Pancreas (tissue), 10 donors: ENCODE data around the gene SFT2D2. TPM values are rescaled to one million over a fixed set of nuclear protein-coding genes. Genes with fewer than 3 reads are reported as not detected.

Experiments used
- ATAC-seq, 4 donors: fragments of 200-7000 bp; cut with Tn5 transposase; one replicate each; pipeline versions ENCODE4 v1.8.0 to v1.9.1; 2020; ENCODE audit warnings: mild to moderate bottlenecking in 4 of 4, moderate library complexity in 4 of 4
- DNase-seq, 6 donors: peaks; one replicate each; pipeline ENCODE4 v3.0.0-alpha.2; 2020
- FAIRE-seq: peaks from 2 replicates; lab custom pipeline; 2012; peaks lifted over from hg19 to GRCh38; lab: Jason Lieb, UNC
- H3K27ac ChIP-seq, 4 donors: fragments of 200-600 bp; sonication (generic); 1 replicate in 3 of 4; 2 replicates in 1 of 4; pipeline versions ENCODE4 v1.5.0 to v1.8.0; 2020
- H3K27me3 ChIP-seq, 4 donors: fragments of 200-600 bp; one replicate each; pipeline ENCODE4 v1.8.0; 2021
- H3K36me3 ChIP-seq, 3 donors: fragments of 200-600 bp; sonication (generic) in 1 of 3; one replicate each; pipeline versions ENCODE4 v1.5.0 to v1.8.0; 2020 to 2021
- H3K4me1 ChIP-seq, 3 donors: fragments of 200-600 bp; one replicate each; pipeline ENCODE4 v1.8.0; 2021
- H3K4me3 ChIP-seq, 4 donors: fragments of 200-600 bp; sonication (generic) in 2 of 4; one replicate each; pipeline versions ENCODE4 v1.5.0 to v1.8.0; 2020 to 2021
- H3K9me3 ChIP-seq, 4 donors: fragments of 200-600 bp; one replicate each; pipeline ENCODE4 v1.8.0; 2021
- CTCF ChIP-seq, 4 donors: fragments of 200-600 bp; sonication (generic) in 3 of 4; IDR thresholded peaks; one replicate each; pipeline versions ENCODE4 v1.5.0 to v1.8.0; 2021; ENCODE audit warnings: antibody characterized with exemption in 4 of 4
- WGBS, 2 donors: extraction: QIAGEN DNeasy Blood & Tissue Kit; methylation state at CpG; one replicate each; pipeline ENCODE4 v1.1.7; 2013; 5-methylcytosine and 5-hydroxymethylcytosine counted together
- intact Hi-C, 3 donors: fragments of 100-400 bp; cut with DNase I; formaldehyde crosslinking; loops; one replicate each; pipeline versions ENCODE4 v1.11.1 to v1.14.2; 2022
- polyA plus RNA-seq, 2 donors: library from polyadenylated mRNA; stranded (reverse); fragments of 200-250 nt; gene quantifications; one replicate each; pipeline ENCODE4 v1.2.3, GENCODE V29; 2013
- total RNA-seq, 6 donors: library from RNA; stranded (reverse); fragmentation: NEBNext Ultra II Directional in 4 of 6; extraction: Animal tissue kit (Norgen Biotek cat#: 25700) in 4 of 6; gene quantifications; one replicate each; pipeline versions ENCODE4 v1.2.1 to v1.2.4, GENCODE V29; 2021 to 2023
- donor health status: healthy with polysubstance abuse.
- donor health status: DM: no; HTN: no; CAD: no; lungs with moderate emphysema.
- donor health status: DM: no; HTN: no; CAD: no.
- donor health status: control.
- donor health status: control.
- donor health status: Bipolar disorder and iron deficiency.
- donor health status: DM: yes; HTN: yes; CAD: no.
- donor health status: DM: no; HTN: no; CAD: no.
- donor health status: DM: no; HTN: no; CAD: no.
- donor health status: DM: yes; HTN: yes; CAD: no.

Gene SFT2D2
- total and polyA plus RNA-seq, 8 donors: 2.4 to 37.3 (median 17.9) TPM

GRCh38 chr1:168260393-168260792 lies 34.6 kb downstream of the SFT2D2 start:
- intact Hi-C loops: no loop called here
- peak in 2 of 4 donors; percentile 23 to 56 for ATAC-seq

GRCh38 chr1:168261390-168261789 lies 35.6 kb downstream of the SFT2D2 start:
- Histone ChIP-seq H3K9me3 (no peaks in the 10 kb centered on the region), H3K4me1 (no peaks in the 10 kb centered on the region), H3K4me3 (no peak overlapping the region), H3K27me3 (no peaks in the 10 kb centered on the region), H3K36me3 (no peaks in the 10 kb centered on the region), H3K27ac (no peak overlapping the region)
- FAIRE-seq: no peak
- TF ChIP-seq CTCF (IDR thresholded peaks at IDR 0.05): no peak
- WGBS, 2 donors: 64 to 74% methylated on average over 2 of the region's 2 CpGs
- intact Hi-C loops: no loop called here
- ATAC-seq: peak in 2 of 4 donors; percentile 18 to 34
- no peak for DNase-seq

More at GRCh38 chr1:168260393-168260792, 34.6 kb downstream of the SFT2D2 start:
- DNase-seq (no peak), FAIRE-seq (no peak)
- H3K9me3 ChIP-seq: no peaks in the 10 kb centered on the region
- WGBS, 2 donors: 83% methylated on average over 3 of the region's 3 CpGs
- no peaks in the 10 kb centered on the region for H3K4me1 ChIP-seq
- no peak for TF ChIP-seq CTCF (IDR thresholded peaks at IDR 0.05)
- no peaks in the 10 kb centered on the region for H3K27me3 ChIP-seq
- H3K4me3 ChIP-seq: no peak overlapping the region
- no peak overlapping the region for H3K27ac ChIP-seq
- H3K36me3 ChIP-seq: no peaks in the 10 kb centered on the region

- FAIRE-seq (no peak), DNase-seq (no peak), ATAC-seq (no peak)
- intact Hi-C loops: no loop called here
- Histone ChIP-seq H3K36me3 (no peaks in the 10 kb centered on the region), H3K4me1 (no peaks in the 10 kb centered on the region), H3K4me3 (no peak overlapping the region), H3K27me3 (no peaks in the 10 kb centered on the region), H3K9me3 (no peaks in the 10 kb centered on the region), H3K27ac (no peak overlapping the region)
- no peak for TF ChIP-seq CTCF (IDR thresholded peaks at IDR 0.05)
- WGBS, 2 donors: 93 to 94% methylated on average over 4 of the region's 4 CpGs
Observed at GRCh38 chr1:168263130-168263529, 37.3 kb downstream of the SFT2D2 start.

GRCh38 chr1:168264296-168264695 lies 38.5 kb downstream of the SFT2D2 start:
- ATAC-seq (no peak), DNase-seq (no peak), FAIRE-seq (no peak)
- Histone ChIP-seq H3K4me3 (no peak overlapping the region), H3K27me3 (no peaks in the 10 kb centered on the region), H3K4me1 (no peaks in the 10 kb centered on the region), H3K27ac (no peak overlapping the region), H3K9me3 (no peaks in the 10 kb centered on the region), H3K36me3 (no peaks in the 10 kb centered on the region)
- 97 to 99% methylated on average over 7 of the region's 7 CpGs for WGBS, 2 donors
- intact Hi-C loops: no loop called here
- TF ChIP-seq CTCF (IDR thresholded peaks at IDR 0.05): no peak

- no peak overlapping the region for H3K27ac ChIP-seq
Observed at GRCh38 chr1:168265596-168265995, 39.8 kb downstream of the SFT2D2 start.

More at GRCh38 chr1:168265596-168265995, 39.8 kb downstream of the SFT2D2 start:
- FAIRE-seq (no peak), DNase-seq (no peak), ATAC-seq (no peak)
- no peak overlapping the region for H3K4me3 ChIP-seq
- no peak for TF ChIP-seq CTCF (IDR thresholded peaks at IDR 0.05)
- no peaks in the 10 kb centered on the region for H3K36me3 ChIP-seq
- no peaks in the 10 kb centered on the region for H3K4me1 ChIP-seq
- H3K9me3 ChIP-seq: no peaks in the 10 kb centered on the region
- intact Hi-C loops: no loop called here
- no peaks in the 10 kb centered on the region for H3K27me3 ChIP-seq
- 96 to 97% methylated on average over 1 of the region's 1 CpG for WGBS, 2 donors
